Suprapubic skin (tissue), 4 donors: ENCODE results near the gene COG7. TPM values are rescaled to one million over a fixed set of nuclear protein-coding genes. Genes with fewer than 3 reads are reported as not detected.

Experiments
- DNase-seq, 2 donors: peaks; one replicate each; pipeline ENCODE4 v3.0.0-alpha.2; 2019; ENCODE audit warnings: low spot score in 2 of 2
- H3K27ac ChIP-seq: fragments of 200-600 bp; sonication (generic); one replicate; pipeline ENCODE4 v1.5.1; 2019
- H3K27me3 ChIP-seq: fragments of 200-600 bp; sonication (generic); one replicate; pipeline ENCODE4 v1.5.1; 2019
- H3K36me3 ChIP-seq: fragments of 200-600 bp; sonication (generic); one replicate; pipeline ENCODE4 v1.5.1; 2019
- H3K4me1 ChIP-seq: fragments of 200-600 bp; sonication (generic); one replicate; pipeline ENCODE4 v1.5.1; 2019
- H3K4me3 ChIP-seq: fragments of 200-600 bp; sonication (generic); one replicate; pipeline ENCODE4 v1.5.1; 2019; ENCODE audit warnings: mild to moderate bottlenecking
- H3K9me3 ChIP-seq: fragments of 200-600 bp; sonication (generic); one replicate; pipeline ENCODE4 v1.5.1; 2019
- CTCF ChIP-seq, 2 donors: fragments of 200-600 bp in 1 of 2; fragments of 450-650 bp in 1 of 2; sonication (generic) in 1 of 2; IDR thresholded peaks; one replicate each; pipeline ENCODE4 v1.5.1; 2016 to 2019; ENCODE audit warnings: antibody characterized with exemption in 2 of 2, mild to moderate bottlenecking in 1 of 2, moderate library complexity in 1 of 2
- EP300 ChIP-seq: sonication (generic); formaldehyde crosslinking; IDR thresholded peaks from one replicate; pipeline ENCODE4 v1.6.1; 2017; ENCODE audit warnings: antibody characterized with exemption
- POLR2A ChIP-seq, 2 donors: fragments of 450-650 bp; IDR thresholded peaks; one replicate each; pipeline ENCODE4 v1.6.1; 2017; ENCODE audit warnings: antibody characterized with exemption in 2 of 2, mild to moderate bottlenecking in 2 of 2, moderate library complexity in 2 of 2
- POLR2AphosphoS5 ChIP-seq, 3 donors: sonication (generic); formaldehyde crosslinking; IDR thresholded peaks; one replicate each; pipeline ENCODE4 v1.6.1; 2017; ENCODE audit warnings: antibody characterized with exemption in 3 of 3
- WGBS: methylation state at CpG from one replicate; pipeline ENCODE4 v1.1.5; 2018; 5-methylcytosine and 5-hydroxymethylcytosine counted together
- total RNA-seq, 4 donors: library from RNA; depleted of rRNA; stranded (reverse); fragments of >200 nt; gene quantifications; one replicate each; pipeline ENCODE4 v1.1.0, GENCODE V29; 2016

Gene COG7
- total RNA-seq, 4 donors from 2014 or later = 16.3 to 73.7 (median 24.6) TPM

- Histone ChIP-seq H3K36me3 (no peaks in the 10 kb centered on the region), H3K4me1 (no peaks in the 10 kb centered on the region), H3K27ac (no peak overlapping the region), H3K4me3 (no peak overlapping the region), H3K27me3 (peaks cover 6% of the 10 kb centered on the region), H3K9me3 (no peaks in the 10 kb centered on the region)
- 84% methylated on average over 4 of the region's 5 CpGs for WGBS
- TF ChIP-seq CTCF (IDR thresholded peaks at IDR 0.05) (no peak), EP300 (no peak), POLR2A (IDR thresholded peaks at IDR 0.05) (no peak), POLR2AphosphoS5 (IDR thresholded peaks at IDR 0.05) (no peak)
- no peak for DNase-seq
Measured at GRCh38 chr16:23351360-23351759, 101.6 kb downstream of the COG7 start.

GRCh38 chr16:23348579-23349469, 104.2 kb downstream of the COG7 start:
- no peaks in the 10 kb centered on the region for H3K9me3 ChIP-seq
- WGBS = 72% methylated on average over 17 of the region's 18 CpGs
- H3K4me3 ChIP-seq = no peak overlapping the region
- peaks cover 6% of the 10 kb centered on the region for H3K27me3 ChIP-seq
- no peaks in the 10 kb centered on the region for H3K4me1 ChIP-seq
- TF ChIP-seq POLR2A (IDR thresholded peaks at IDR 0.05) (no peak), POLR2AphosphoS5 (IDR thresholded peaks at IDR 0.05) (no peak), EP300 (no peak), CTCF (IDR thresholded peaks at IDR 0.05) (no peak)
- no peaks in the 10 kb centered on the region for H3K36me3 ChIP-seq
- no peak overlapping the region for H3K27ac ChIP-seq
- no peak for DNase-seq

- Histone ChIP-seq H3K36me3 (no peaks in the 10 kb centered on the region), H3K27ac (no peak overlapping the region), H3K4me1 (no peaks in the 10 kb centered on the region), H3K27me3 (no peaks in the 10 kb centered on the region), H3K9me3 (no peaks in the 10 kb centered on the region), H3K4me3 (no peak overlapping the region)
- DNase-seq = no peak
- WGBS = 70% methylated on average over 5 of the region's 5 CpGs
- TF ChIP-seq POLR2AphosphoS5 (IDR thresholded peaks at IDR 0.05) (no peak), EP300 (no peak), CTCF (IDR thresholded peaks at IDR 0.05) (no peak), POLR2A (IDR thresholded peaks at IDR 0.05) (no peak)
Measured at GRCh38 chr16:23345237-23345636, 107.8 kb downstream of the COG7 start.

- H3K4me1 ChIP-seq = no peaks in the 10 kb centered on the region
- no peak for DNase-seq
- WGBS = 73% methylated on average over 5 of the region's 5 CpGs
- no peaks in the 10 kb centered on the region for H3K36me3 ChIP-seq
- H3K27me3 ChIP-seq = no peaks in the 10 kb centered on the region
- no peak overlapping the region for H3K4me3 ChIP-seq
- H3K27ac ChIP-seq = no peak overlapping the region
- no peak for TF ChIP-seq POLR2AphosphoS5 (IDR thresholded peaks at IDR 0.05)
- no peak for TF ChIP-seq POLR2A (IDR thresholded peaks at IDR 0.05)
- TF ChIP-seq CTCF (IDR thresholded peaks at IDR 0.05) = no peak
- TF ChIP-seq EP300 = no peak
- no peaks in the 10 kb centered on the region for H3K9me3 ChIP-seq
Measured at GRCh38 chr16:23343643-23344612, 109.1 kb downstream of the COG7 start.
